Astrocyte (in vitro differentiated cells and primary cell): ENCODE measurements around the gene PDE8A. TPM values are rescaled to one million over a fixed set of nuclear protein-coding genes. Genes with fewer than 3 reads are reported as not detected.

Experiments
- DNase-seq: peaks from one replicate; pipeline ENCODE4 v3.0.0-alpha.2; 2010; ENCODE audit warnings: low read depth
- FAIRE-seq: peaks from 2 replicates; lab custom pipeline; 2011; peaks lifted over from hg19 to GRCh38; lab: Jason Lieb, UNC
- H2AFZ ChIP-seq: 2 replicates; pipeline ENCODE4 v1.6.0; 2012; ENCODE audit warnings: low read depth, low read length, inconsistent platforms
- H3K27ac ChIP-seq: 2 replicates; pipeline ENCODE4 v1.5.1; 2011; ENCODE audit warnings: low read depth, low read length, inconsistent platforms
- H3K27me3 ChIP-seq: 2 replicates; pipeline ENCODE4 v1.6.0; 2011; ENCODE audit warnings: low read length, inconsistent platforms; ENCODE audit not compliant: insufficient read depth
- H3K36me3 ChIP-seq: 2 replicates; pipeline ENCODE4 v1.5.1; 2011; ENCODE audit warnings: low read length, inconsistent platforms; ENCODE audit not compliant: insufficient read depth
- H3K4me1 ChIP-seq: 2 replicates; pipeline ENCODE4 v1.5.1; 2011; ENCODE audit warnings: low read length, inconsistent platforms; ENCODE audit not compliant: insufficient read depth
- H3K4me2 ChIP-seq: 2 replicates; pipeline ENCODE4 v1.6.0; 2012; ENCODE audit warnings: low read length, inconsistent platforms
- H3K4me3 ChIP-seq: 2 replicates; pipeline ENCODE4 v1.5.1; 2011; ENCODE audit warnings: low read depth, mild to moderate bottlenecking, low read length, inconsistent platforms; ENCODE audit not compliant: insufficient read depth
- H3K79me2 ChIP-seq: 2 replicates; pipeline ENCODE4 v1.6.0; 2012; ENCODE audit warnings: mild to moderate bottlenecking, low read length, inconsistent platforms; ENCODE audit not compliant: insufficient read depth
- H3K9ac ChIP-seq: 2 replicates; pipeline ENCODE4 v1.6.0; 2012; ENCODE audit warnings: mild to moderate bottlenecking, low read length, inconsistent platforms
- H3K9me3 ChIP-seq: 2 replicates; pipeline ENCODE4 v1.5.1; 2012; ENCODE audit warnings: low read depth, mild to moderate bottlenecking, low read length, inconsistent platforms; ENCODE audit not compliant: insufficient read depth
- H4K20me1 ChIP-seq: 2 replicates; pipeline ENCODE4 v1.6.0; 2012; ENCODE audit warnings: low read length, inconsistent platforms; ENCODE audit not compliant: insufficient read depth
- H3K27ac Mint-ChIP-seq: one replicate; pipeline ENCODE4 v1.8.0; 2021; ENCODE audit warnings: mild to moderate bottlenecking, mixed read lengths; ENCODE audit not compliant: unreplicated experiment
- H3K27me3 Mint-ChIP-seq: one replicate; pipeline ENCODE4 v1.8.0; 2021; ENCODE audit warnings: low read depth, mixed read lengths; ENCODE audit not compliant: unreplicated experiment
- H3K36me3 Mint-ChIP-seq: one replicate; pipeline ENCODE4 v1.8.0; 2021; ENCODE audit warnings: low read depth, mixed read lengths; ENCODE audit not compliant: unreplicated experiment
- H3K4me1 Mint-ChIP-seq: one replicate; pipeline ENCODE4 v1.8.0; 2021; ENCODE audit warnings: low read depth, mixed read lengths; ENCODE audit not compliant: unreplicated experiment
- H3K4me3 Mint-ChIP-seq: one replicate; pipeline ENCODE4 v1.8.0; 2021; ENCODE audit warnings: mild to moderate bottlenecking, moderate library complexity, mixed read lengths; ENCODE audit not compliant: unreplicated experiment
- H3K9me3 Mint-ChIP-seq: one replicate; pipeline ENCODE4 v1.8.0; 2021; ENCODE audit warnings: mild to moderate bottlenecking, mixed read lengths; ENCODE audit not compliant: unreplicated experiment
- EZH2 ChIP-seq: IDR thresholded peaks from 2 replicates; pipeline ENCODE4 v1.6.1; 2012; ENCODE audit warnings: mild to moderate bottlenecking, low read length, inconsistent platforms; ENCODE audit not compliant: insufficient read depth
- total RNA-seq: library from RNA; stranded (reverse); gene quantifications from 2 replicates; pipeline ENCODE4 v1.2.1, GENCODE V29; 2021
- TF ChIP-seq, protein P1 (sequence below): IDR thresholded peaks from 2 replicates; pipeline ENCODE4 v1.5.1; 2011; ENCODE audit warnings: low read depth, mild to moderate bottlenecking, inconsistent platforms, low read length, moderate library complexity; ENCODE audit not compliant: insufficient read depth

The PDE8A gene
- total RNA-seq, 1 donor from 2014 or later, result 18.0 TPM

DNA sequence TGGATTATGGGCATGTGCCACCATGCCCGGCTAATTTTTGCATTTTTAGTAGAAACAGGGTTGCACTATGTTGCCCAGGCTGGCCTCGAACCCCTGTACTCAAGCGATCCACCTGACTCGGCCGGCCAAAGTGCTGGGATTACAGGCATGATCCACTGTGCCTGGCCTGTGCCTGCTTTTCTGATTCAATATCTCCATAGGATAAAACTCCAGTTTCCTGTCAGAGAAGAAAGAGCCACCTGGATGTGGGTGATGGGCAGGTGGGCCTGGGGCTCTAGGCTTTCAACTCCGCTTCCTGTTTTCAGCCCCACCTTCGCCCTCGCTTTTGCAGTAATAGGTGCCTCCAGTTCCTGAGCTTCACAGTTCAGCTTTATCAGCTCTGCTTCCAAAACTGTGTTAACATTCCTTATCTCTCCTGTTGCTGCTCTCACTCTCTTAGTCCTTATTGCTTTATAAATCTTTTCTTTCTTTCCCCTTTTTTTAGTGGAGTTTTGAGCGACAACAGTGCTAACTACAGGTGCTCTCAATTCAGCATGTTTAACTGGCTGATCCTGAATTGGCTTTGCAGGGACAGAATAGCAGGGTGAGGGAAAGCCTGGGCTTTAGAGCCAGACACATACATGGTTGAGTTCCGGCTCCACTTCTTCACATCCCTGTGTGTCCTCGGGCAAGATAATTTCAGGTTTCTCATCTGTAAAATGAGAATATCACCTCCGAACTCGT is 21.1 kb upstream of the PDE8A start:
- peak overlapping the region; percentile 30 for H3K9ac ChIP-seq

DNA sequence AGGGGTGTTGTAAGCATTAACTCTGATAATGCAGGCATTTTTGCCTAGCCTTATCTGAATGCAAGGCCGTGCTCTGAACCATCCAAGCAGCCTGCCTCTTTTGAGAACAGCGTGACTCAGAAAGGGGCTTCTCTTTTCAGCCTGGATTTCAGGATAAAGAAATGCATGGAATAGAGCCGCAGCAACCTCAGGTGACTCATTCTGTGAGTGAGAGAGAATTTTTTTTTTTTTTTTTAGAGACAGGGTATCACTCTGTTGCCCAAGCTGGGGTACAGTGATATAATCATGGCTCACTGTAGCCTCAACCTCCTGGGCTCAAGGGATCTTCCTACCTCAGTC is 20.6 kb upstream of the PDE8A start:
- H3K27ac ChIP-seq, result peak overlapping the region; percentile 49
- peak overlapping the region; percentile 29 for H2AFZ ChIP-seq
- no peak for TF ChIP-seq EZH2
- TF ChIP-seq, protein P1, sequence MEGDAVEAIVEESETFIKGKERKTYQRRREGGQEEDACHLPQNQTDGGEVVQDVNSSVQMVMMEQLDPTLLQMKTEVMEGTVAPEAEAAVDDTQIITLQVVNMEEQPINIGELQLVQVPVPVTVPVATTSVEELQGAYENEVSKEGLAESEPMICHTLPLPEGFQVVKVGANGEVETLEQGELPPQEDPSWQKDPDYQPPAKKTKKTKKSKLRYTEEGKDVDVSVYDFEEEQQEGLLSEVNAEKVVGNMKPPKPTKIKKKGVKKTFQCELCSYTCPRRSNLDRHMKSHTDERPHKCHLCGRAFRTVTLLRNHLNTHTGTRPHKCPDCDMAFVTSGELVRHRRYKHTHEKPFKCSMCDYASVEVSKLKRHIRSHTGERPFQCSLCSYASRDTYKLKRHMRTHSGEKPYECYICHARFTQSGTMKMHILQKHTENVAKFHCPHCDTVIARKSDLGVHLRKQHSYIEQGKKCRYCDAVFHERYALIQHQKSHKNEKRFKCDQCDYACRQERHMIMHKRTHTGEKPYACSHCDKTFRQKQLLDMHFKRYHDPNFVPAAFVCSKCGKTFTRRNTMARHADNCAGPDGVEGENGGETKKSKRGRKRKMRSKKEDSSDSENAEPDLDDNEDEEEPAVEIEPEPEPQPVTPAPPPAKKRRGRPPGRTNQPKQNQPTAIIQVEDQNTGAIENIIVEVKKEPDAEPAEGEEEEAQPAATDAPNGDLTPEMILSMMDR, result no peak
- DNase-seq, result peak; percentile 89
- Mint-ChIP-seq H3K27me3 (peaks cover 3% of the 10 kb centered on the region), H3K4me1 (peaks cover 14% of the 10 kb centered on the region), H3K4me3 (no peak overlapping the region), H3K36me3 (peaks cover 3% of the 10 kb centered on the region), H3K9me3 (peaks cover 10% of the 10 kb centered on the region), H3K27ac (no peak overlapping the region)
- H3K27me3 ChIP-seq, result no peaks in the 10 kb centered on the region
- no peaks in the 10 kb centered on the region for H3K79me2 ChIP-seq
- no peak overlapping the region for H3K4me3 ChIP-seq
- H3K36me3 ChIP-seq, result no peaks in the 10 kb centered on the region
- H4K20me1 ChIP-seq, result no peaks in the 10 kb centered on the region
- peaks cover 5% of the 10 kb centered on the region for H3K9me3 ChIP-seq
- peaks cover 16% of the 10 kb centered on the region for H3K4me1 ChIP-seq
- peak overlapping the region; percentile 30 for H3K9ac ChIP-seq
- no peak for FAIRE-seq
- H3K4me2 ChIP-seq, result peak overlapping the region; percentile 69

More for the DNA sequence above, 21.1 kb upstream of the PDE8A start:
- Mint-ChIP-seq H3K9me3 (peaks cover 10% of the 10 kb centered on the region), H3K4me1 (peaks cover 14% of the 10 kb centered on the region), H3K27ac (no peak overlapping the region), H3K27me3 (peaks cover 3% of the 10 kb centered on the region), H3K36me3 (peaks cover 3% of the 10 kb centered on the region), H3K4me3 (no peak overlapping the region)
- no peaks in the 10 kb centered on the region for H3K27me3 ChIP-seq
- peak overlapping the region; percentile 49 for H3K27ac ChIP-seq
- H3K36me3 ChIP-seq, result no peaks in the 10 kb centered on the region
- H3K79me2 ChIP-seq, result no peaks in the 10 kb centered on the region
- TF ChIP-seq, protein P1, result no peak
- no peak for TF ChIP-seq EZH2
- H3K4me3 ChIP-seq, result no peak overlapping the region
- H4K20me1 ChIP-seq, result no peaks in the 10 kb centered on the region
- peaks cover 16% of the 10 kb centered on the region for H3K4me1 ChIP-seq
- peak overlapping the region; percentile 69 for H3K4me2 ChIP-seq
- DNase-seq (no peak), FAIRE-seq (no peak)
- peaks cover 5% of the 10 kb centered on the region for H3K9me3 ChIP-seq
- peak overlapping the region; percentile 29 for H2AFZ ChIP-seq

DNA sequence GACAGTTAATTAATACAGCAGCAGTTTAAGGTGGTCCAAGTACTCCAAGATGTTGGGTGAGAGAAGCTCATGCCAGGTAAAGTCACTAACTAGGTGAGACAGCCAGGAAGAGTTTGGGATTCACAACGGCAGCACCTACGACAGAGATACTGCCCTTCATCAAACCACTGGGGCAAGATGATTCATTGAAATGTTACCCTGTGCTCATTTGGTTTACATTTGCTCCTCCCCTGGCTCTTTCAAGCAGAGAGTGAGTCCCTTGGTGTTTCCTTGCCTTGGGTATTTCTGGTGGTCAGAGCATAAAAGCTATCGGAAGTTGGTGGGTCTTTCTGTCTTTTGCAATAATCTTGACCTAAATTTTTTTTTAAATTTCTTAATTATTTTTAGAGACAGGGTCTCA is 19.9 kb upstream of the PDE8A start:
- Mint-ChIP-seq H3K27ac (peak overlapping the region; percentile 26), H3K9me3 (peaks cover 12% of the 10 kb centered on the region), H3K27me3 (peaks cover 3% of the 10 kb centered on the region), H3K36me3 (peaks cover 3% of the 10 kb centered on the region), H3K4me1 (peaks cover 14% of the 10 kb centered on the region), H3K4me3 (no peak overlapping the region)
- Histone ChIP-seq H3K9me3 (peaks cover 5% of the 10 kb centered on the region), H3K4me2 (peak overlapping the region; percentile 44), H3K36me3 (no peaks in the 10 kb centered on the region), H3K4me3 (no peak overlapping the region), H3K79me2 (no peaks in the 10 kb centered on the region), H4K20me1 (no peaks in the 10 kb centered on the region), H3K27ac (no peak overlapping the region), H3K9ac (no peak overlapping the region), H2AFZ (peak overlapping the region; percentile 49), H3K27me3 (no peaks in the 10 kb centered on the region), H3K4me1 (peaks cover 16% of the 10 kb centered on the region)
- no peak for FAIRE-seq
- TF ChIP-seq, protein P1, result no peak
- TF ChIP-seq EZH2, result no peak
- peak; percentile 33 for DNase-seq
